ENCODE results near the gene ZCRB1. TPM values are rescaled to one million over a fixed set of nuclear protein-coding genes. Genes with fewer than 3 reads are reported as not detected.
A peak's percentile ranks its signal among the peaks of the same experiment; 100 is the strongest.

ZCRB1 gene
- total RNA-seq, 1 experiment from 2014 or later = 33.9 TPM

DNA sequence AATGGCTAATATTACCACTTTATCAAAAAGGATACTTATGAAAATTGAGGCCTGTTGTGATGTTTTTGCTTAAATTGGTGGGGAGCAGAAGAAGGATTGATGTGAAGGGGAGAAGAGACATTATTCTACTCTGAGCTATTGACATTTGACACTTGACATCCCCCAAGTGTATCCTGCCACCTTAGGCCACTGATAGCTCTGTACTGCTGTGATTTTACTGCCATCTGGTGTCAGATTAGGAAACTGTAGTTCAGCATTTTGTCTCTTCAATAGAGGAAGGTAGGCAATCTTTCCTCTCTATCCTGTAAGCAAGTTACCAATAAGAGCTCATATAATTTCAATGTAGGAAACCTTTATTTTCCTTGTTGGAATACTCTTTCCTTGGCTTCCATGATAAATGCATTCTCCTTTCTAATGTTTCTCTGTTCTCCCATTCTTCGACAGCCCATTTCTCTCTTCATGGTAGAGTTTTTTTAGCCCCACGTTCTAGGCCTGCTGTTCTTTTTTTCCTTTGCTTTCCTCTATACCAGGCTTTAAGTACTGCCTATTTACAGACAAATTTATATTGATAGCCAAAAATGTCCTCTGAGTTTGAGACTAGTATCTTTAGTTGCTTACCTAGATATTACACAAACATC, 46.4 kb upstream of the ZCRB1 start:
- Histone ChIP-seq H3K9ac (ENCODE audit: low read length) (no peak overlapping the region), H2AFZ (ENCODE audit: low read length) (no peak overlapping the region), H3K36me3 (ENCODE audit: low read depth, low read length) (peaks cover 5% of the 10 kb centered on the region; the same call in 1 of the 2 replicates), H3K9me2 (replicated peaks; ENCODE audit: low read length) (no peaks in the 10 kb centered on the region), H3K9me3 (ENCODE audit: low read length) (no peaks in the 10 kb centered on the region), H3K4me3 (ENCODE audit: low read length) (no peak overlapping the region), H3K4me2 (ENCODE audit: low read length) (no peak overlapping the region), H3K79me2 (ENCODE audit: low read length) (peaks cover 8% of the 10 kb centered on the region; the same call in 1 of the 2 replicates), H4K20me1 (ENCODE audit: low read length) (no peaks in the 10 kb centered on the region), H3K4me1 (ENCODE audit: insufficient read depth, low read length) (no peaks in the 10 kb centered on the region), H3K27ac (ENCODE audit: low read length) (no peak overlapping the region), H3F3A (ENCODE audit: low read length, unreplicated experiment) (no peaks in the 10 kb centered on the region), H3K27me3 (ENCODE audit: low read length) (no peaks in the 10 kb centered on the region)
- POLR2A ChIA-PET (ENCODE audit: unreplicated experiment) = no interaction called here
- peak; percentile 82 for ATAC-seq
- DNase-seq = peak; percentile 82
- TF ChIP-seq EZH2 (IDR thresholded peaks at IDR 0.05; ENCODE audit: low read length, unreplicated experiment) (no peak), EZH2phosphoT487 (IDR thresholded peaks at IDR 0.05; ENCODE audit: borderline replicate concordance, low read length) (no peak)
- TF ChIP-seq, protein P1, sequence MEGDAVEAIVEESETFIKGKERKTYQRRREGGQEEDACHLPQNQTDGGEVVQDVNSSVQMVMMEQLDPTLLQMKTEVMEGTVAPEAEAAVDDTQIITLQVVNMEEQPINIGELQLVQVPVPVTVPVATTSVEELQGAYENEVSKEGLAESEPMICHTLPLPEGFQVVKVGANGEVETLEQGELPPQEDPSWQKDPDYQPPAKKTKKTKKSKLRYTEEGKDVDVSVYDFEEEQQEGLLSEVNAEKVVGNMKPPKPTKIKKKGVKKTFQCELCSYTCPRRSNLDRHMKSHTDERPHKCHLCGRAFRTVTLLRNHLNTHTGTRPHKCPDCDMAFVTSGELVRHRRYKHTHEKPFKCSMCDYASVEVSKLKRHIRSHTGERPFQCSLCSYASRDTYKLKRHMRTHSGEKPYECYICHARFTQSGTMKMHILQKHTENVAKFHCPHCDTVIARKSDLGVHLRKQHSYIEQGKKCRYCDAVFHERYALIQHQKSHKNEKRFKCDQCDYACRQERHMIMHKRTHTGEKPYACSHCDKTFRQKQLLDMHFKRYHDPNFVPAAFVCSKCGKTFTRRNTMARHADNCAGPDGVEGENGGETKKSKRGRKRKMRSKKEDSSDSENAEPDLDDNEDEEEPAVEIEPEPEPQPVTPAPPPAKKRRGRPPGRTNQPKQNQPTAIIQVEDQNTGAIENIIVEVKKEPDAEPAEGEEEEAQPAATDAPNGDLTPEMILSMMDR (conservative IDR thresholded peaks at IDR 0.05; ENCODE audit: low read depth, low read length) = peak; percentile 90
- BruUV-seq (replicated peaks) = no TSS peak
- intact Hi-C loops (cut with micrococcal nuclease) = loop anchor here (1.0 kb wide), 1 partner anchor 243 kb away; no protein-coding TSS in a partner anchor
- CTCF ChIA-PET = interaction anchor here (0.5 to 0.9 kb wide), 6 partner anchors 177 to 1426 kb away, joined by 3 to 9 read pairs (median 4); no protein-coding TSS in a partner anchor

DNA sequence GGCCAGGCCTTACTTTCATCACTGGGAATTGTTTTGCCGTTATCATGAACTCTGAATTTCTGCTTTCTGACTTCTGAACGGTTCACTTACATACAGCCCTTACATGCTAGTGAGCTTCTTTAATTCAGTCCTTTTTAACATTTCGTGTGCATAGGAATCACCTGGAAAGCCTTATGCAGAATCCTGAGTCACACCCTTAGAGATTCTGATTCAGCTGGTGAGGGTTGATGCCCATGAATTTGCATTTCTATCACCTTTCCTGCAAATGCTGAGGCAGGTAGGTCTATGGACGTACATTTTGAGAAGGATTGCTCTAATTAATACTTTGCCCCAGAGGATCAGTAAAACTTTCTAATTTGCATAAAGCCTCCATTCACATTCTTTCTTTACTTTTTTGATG, 44.1 kb upstream of the ZCRB1 start:
- Histone ChIP-seq H3K9me2 (replicated peaks; ENCODE audit: low read length) (no peaks in the 10 kb centered on the region), H3K4me2 (ENCODE audit: low read length) (no peak overlapping the region), H4K20me1 (ENCODE audit: low read length) (no peaks in the 10 kb centered on the region), H3F3A (ENCODE audit: low read length, unreplicated experiment) (no peaks in the 10 kb centered on the region), H3K36me3 (ENCODE audit: low read depth, low read length) (no peaks in the 10 kb centered on the region), H2AFZ (ENCODE audit: low read length) (no peak overlapping the region), H3K4me1 (ENCODE audit: insufficient read depth, low read length) (no peaks in the 10 kb centered on the region), H3K27me3 (ENCODE audit: low read length) (no peaks in the 10 kb centered on the region), H3K27ac (ENCODE audit: low read length) (no peak overlapping the region), H3K79me2 (ENCODE audit: low read length) (peaks cover 8% of the 10 kb centered on the region; the same call in 1 of the 2 replicates), H3K9me3 (ENCODE audit: low read length) (no peaks in the 10 kb centered on the region), H3K9ac (ENCODE audit: low read length) (no peak overlapping the region), H3K4me3 (ENCODE audit: low read length) (no peak overlapping the region)
- TF ChIP-seq, protein P1 (conservative IDR thresholded peaks at IDR 0.05; ENCODE audit: low read depth, low read length) = no peak
- TF ChIP-seq EZH2phosphoT487 (IDR thresholded peaks at IDR 0.05; ENCODE audit: borderline replicate concordance, low read length) (no peak), EZH2 (IDR thresholded peaks at IDR 0.05; ENCODE audit: low read length, unreplicated experiment) (no peak)
- ChIA-PET CTCF (no interaction called here), POLR2A (ENCODE audit: unreplicated experiment) (no interaction called here)
- DNase-seq (no peak), ATAC-seq (no peak)
- intact Hi-C loops (cut with micrococcal nuclease) = no loop called here
- BruUV-seq (replicated peaks) = no TSS peak

DNA sequence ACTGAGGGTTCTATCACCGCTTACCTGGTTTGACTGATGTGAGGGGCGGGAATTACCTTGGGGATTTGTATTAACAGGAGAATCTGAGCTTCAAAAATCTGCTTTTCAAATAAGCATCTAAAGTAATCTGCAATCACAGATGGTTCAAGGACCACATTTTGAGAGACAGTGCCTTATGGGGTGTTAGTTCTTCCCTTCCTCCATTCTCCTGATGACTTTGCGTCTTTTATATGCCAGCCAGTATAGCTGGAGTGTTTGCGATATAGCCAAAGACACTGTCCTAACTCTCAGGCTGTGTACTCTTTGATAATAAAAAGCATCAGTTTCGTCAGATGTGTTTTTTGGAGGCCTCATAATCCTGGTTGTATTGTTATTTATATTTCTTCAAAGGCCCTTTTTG, 39.6 kb upstream of the ZCRB1 start:
- ATAC-seq = no peak
- no peak overlapping the region for H3K27ac ChIP-seq (ENCODE audit: low read length)
- TF ChIP-seq, protein P1 (conservative IDR thresholded peaks at IDR 0.05; ENCODE audit: low read depth, low read length) = no peak
- TF ChIP-seq EZH2phosphoT487 (IDR thresholded peaks at IDR 0.05; ENCODE audit: borderline replicate concordance, low read length) (no peak), EZH2 (IDR thresholded peaks at IDR 0.05; ENCODE audit: low read length, unreplicated experiment) (no peak)
- H3K4me2 ChIP-seq (ENCODE audit: low read length) = no peak overlapping the region
- no peaks in the 10 kb centered on the region for H3K9me3 ChIP-seq (ENCODE audit: low read length)
- intact Hi-C loops (cut with micrococcal nuclease) = no loop called here
- CTCF ChIA-PET = interaction anchor here (0.5 kb wide), 1 partner anchor 524 kb away, joined by 3 read pairs; no protein-coding TSS in a partner anchor
- peaks cover 4% of the 10 kb centered on the region; the same call in 1 of the 2 replicates for H3K79me2 ChIP-seq (ENCODE audit: low read length)
- H2AFZ ChIP-seq (ENCODE audit: low read length) = no peak overlapping the region
- no peaks in the 10 kb centered on the region for H3K9me2 ChIP-seq (replicated peaks; ENCODE audit: low read length)
- H3K9ac ChIP-seq (ENCODE audit: low read length) = no peak overlapping the region
- no peak overlapping the region for H3K4me3 ChIP-seq (ENCODE audit: low read length)
- peaks cover 4% of the 10 kb centered on the region; the same call in 1 of the 2 replicates for H3K36me3 ChIP-seq (ENCODE audit: low read depth, low read length)
- no peaks in the 10 kb centered on the region for H4K20me1 ChIP-seq (ENCODE audit: low read length)
- H3K27me3 ChIP-seq (ENCODE audit: low read length) = no peaks in the 10 kb centered on the region
- no peaks in the 10 kb centered on the region for H3K4me1 ChIP-seq (ENCODE audit: insufficient read depth, low read length)
- H3F3A ChIP-seq (ENCODE audit: low read length, unreplicated experiment) = no peaks in the 10 kb centered on the region
- BruUV-seq (replicated peaks) = no TSS peak
- no peak for DNase-seq
- POLR2A ChIA-PET (ENCODE audit: unreplicated experiment) = no interaction called here
